Measurements from ENCODE around the gene HOXD10.

The HOXD10 gene

GRCh38 chr2:176096986-176097819 lies 19.4 kb upstream of the HOXD10 start:
- TF ChIP-seq, protein P1, sequence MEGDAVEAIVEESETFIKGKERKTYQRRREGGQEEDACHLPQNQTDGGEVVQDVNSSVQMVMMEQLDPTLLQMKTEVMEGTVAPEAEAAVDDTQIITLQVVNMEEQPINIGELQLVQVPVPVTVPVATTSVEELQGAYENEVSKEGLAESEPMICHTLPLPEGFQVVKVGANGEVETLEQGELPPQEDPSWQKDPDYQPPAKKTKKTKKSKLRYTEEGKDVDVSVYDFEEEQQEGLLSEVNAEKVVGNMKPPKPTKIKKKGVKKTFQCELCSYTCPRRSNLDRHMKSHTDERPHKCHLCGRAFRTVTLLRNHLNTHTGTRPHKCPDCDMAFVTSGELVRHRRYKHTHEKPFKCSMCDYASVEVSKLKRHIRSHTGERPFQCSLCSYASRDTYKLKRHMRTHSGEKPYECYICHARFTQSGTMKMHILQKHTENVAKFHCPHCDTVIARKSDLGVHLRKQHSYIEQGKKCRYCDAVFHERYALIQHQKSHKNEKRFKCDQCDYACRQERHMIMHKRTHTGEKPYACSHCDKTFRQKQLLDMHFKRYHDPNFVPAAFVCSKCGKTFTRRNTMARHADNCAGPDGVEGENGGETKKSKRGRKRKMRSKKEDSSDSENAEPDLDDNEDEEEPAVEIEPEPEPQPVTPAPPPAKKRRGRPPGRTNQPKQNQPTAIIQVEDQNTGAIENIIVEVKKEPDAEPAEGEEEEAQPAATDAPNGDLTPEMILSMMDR (IDR thresholded peaks at IDR 0.05; ENCODE audit: insufficient read depth, low read length, poor library complexity, severe bottlenecking) = peak; percentile 80
- DNase-seq (ENCODE audit: extremely low read depth, insufficient read length) = peak; percentile 67
- Histone ChIP-seq H3K36me3 (ENCODE audit: control insufficient read depth, insufficient read depth, low read length) (no peaks in the 10 kb centered on the region), H3K4me3 (replicated peaks; ENCODE audit: low read depth, low read length) (peak overlapping the region; percentile 31), H3K27me3 (replicated peaks; ENCODE audit: control insufficient read depth, insufficient read depth, low read length) (no peaks in the 10 kb centered on the region; the same call in 1 of the 2 replicates)

DNA sequence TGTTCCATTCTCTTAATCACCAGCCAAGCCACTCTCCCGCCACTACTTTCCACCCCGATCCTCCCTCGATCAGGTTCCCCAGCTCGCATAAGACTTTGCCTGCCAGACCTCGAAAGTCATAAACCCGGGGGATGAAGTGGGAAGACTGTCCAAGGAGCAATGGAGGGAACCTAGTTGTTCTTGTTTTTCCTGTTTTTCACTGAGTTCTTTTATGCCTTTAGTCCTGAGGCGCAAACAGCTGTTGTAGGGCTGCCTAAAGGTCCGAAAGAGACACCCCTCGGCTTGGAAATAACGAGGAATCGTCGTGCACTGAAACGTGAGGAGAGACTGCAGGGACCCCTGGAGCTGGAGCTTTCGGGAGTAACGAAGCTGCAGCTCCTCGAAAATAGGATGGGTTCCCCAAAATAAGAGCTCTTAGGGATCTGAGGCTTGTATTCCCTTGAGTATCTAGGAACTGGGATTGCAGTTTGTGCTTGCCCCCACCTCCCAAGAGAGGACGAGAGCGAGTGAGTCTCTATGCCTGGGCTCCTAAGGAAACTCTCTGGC lies 18.7 kb upstream of the HOXD10 start:
- no peak overlapping the region for H3K4me3 ChIP-seq (replicated peaks; ENCODE audit: low read depth, low read length)
- no peaks in the 10 kb centered on the region; the same call in 1 of the 2 replicates for H3K27me3 ChIP-seq (replicated peaks; ENCODE audit: control insufficient read depth, insufficient read depth, low read length)
- H3K36me3 ChIP-seq (ENCODE audit: control insufficient read depth, insufficient read depth, low read length) = no peaks in the 10 kb centered on the region
- TF ChIP-seq, protein P1 (IDR thresholded peaks at IDR 0.05; ENCODE audit: insufficient read depth, low read length, poor library complexity, severe bottlenecking) = no peak
- DNase-seq (ENCODE audit: extremely low read depth, insufficient read length) = no peak

- DNase-seq (ENCODE audit: extremely low read depth, insufficient read length) = no peak
- Histone ChIP-seq H3K4me3 (replicated peaks; ENCODE audit: low read depth, low read length) (no peak overlapping the region), H3K27me3 (replicated peaks; ENCODE audit: control insufficient read depth, insufficient read depth, low read length) (no peaks in the 10 kb centered on the region; the same call in 1 of the 2 replicates), H3K36me3 (ENCODE audit: control insufficient read depth, insufficient read depth, low read length) (no peaks in the 10 kb centered on the region)
- TF ChIP-seq, protein P1 (IDR thresholded peaks at IDR 0.05; ENCODE audit: insufficient read depth, low read length, poor library complexity, severe bottlenecking) = no peak
These were observed 18.0 kb upstream of the HOXD10 start for GRCh38 chr2:176098366-176099158.

GRCh38 chr2:176099159-176099727 lies 17.3 kb upstream of the HOXD10 start:
- Histone ChIP-seq H3K4me3 (replicated peaks; ENCODE audit: low read depth, low read length) (no peak overlapping the region), H3K27me3 (replicated peaks; ENCODE audit: control insufficient read depth, insufficient read depth, low read length) (no peaks in the 10 kb centered on the region; the same call in 1 of the 2 replicates), H3K36me3 (ENCODE audit: control insufficient read depth, insufficient read depth, low read length) (no peaks in the 10 kb centered on the region)
- no peak for DNase-seq (ENCODE audit: extremely low read depth, insufficient read length)
- TF ChIP-seq, protein P1 (IDR thresholded peaks at IDR 0.05; ENCODE audit: insufficient read depth, low read length, poor library complexity, severe bottlenecking) = no peak

DNA sequence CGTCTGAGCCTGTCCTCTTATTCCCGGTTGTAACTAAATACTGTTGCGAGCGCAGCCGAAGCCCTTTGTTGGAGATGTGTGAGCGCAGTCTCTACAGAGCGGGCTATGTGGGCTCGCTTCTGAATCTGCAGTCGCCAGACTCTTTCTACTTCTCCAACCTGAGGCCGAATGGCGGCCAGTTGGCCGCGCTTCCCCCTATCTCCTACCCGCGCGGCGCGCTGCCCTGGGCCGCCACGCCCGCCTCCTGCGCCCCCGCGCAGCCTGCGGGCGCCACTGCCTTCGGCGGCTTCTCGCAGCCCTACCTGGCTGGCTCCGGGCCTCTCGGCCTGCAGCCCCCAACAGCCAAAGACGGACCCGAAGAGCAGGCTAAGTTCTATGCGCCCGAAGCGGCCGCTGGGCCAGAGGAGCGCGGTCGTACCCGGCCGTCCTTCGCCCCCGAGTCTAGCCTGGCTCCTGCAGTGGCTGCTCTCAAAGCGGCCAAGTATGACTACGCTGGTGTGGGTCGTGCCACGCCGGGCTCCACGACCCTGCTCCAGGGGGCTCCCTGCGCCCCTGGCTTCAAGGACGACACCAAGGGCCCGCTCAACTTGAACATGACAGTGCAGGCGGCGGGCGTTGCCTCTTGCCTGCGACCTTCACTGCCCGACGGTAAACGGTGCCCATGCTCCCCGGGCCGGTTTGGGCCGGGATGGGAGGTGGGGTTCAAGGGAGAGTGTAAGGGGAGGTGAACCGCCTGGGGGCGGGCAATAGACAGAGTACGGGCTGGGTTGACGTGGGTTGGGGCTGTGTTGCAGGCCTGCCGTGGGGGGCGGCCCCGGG lies 16.6 kb upstream of the HOXD10 start, which contains the start of gene HOXD12:
Gene HOXD12, plus strand, starts transcription at position 68 of the 819 bp plus-strand sequence. Its CDS starts 7 bp downstream, at position 75.
- no peaks in the 10 kb centered on the region for H3K36me3 ChIP-seq (ENCODE audit: control insufficient read depth, insufficient read depth, low read length)
- no peak for DNase-seq (ENCODE audit: extremely low read depth, insufficient read length)
- TF ChIP-seq, protein P1 (IDR thresholded peaks at IDR 0.05; ENCODE audit: insufficient read depth, low read length, poor library complexity, severe bottlenecking) = no peak
- no peaks in the 10 kb centered on the region; the same call in 1 of the 2 replicates for H3K27me3 ChIP-seq (replicated peaks; ENCODE audit: control insufficient read depth, insufficient read depth, low read length)
- H3K4me3 ChIP-seq (replicated peaks; ENCODE audit: low read depth, low read length) = no peak within 1 kb of the TSS

All from GM06990 (cell line).